K562 (cell line): ENCODE results near the gene AGPAT4. TPM values are rescaled to one million over a fixed set of nuclear protein-coding genes. Genes with fewer than 3 reads are reported as not detected.

Experiments used
- CBFB ChIP-seq: sonication (generic); formaldehyde crosslinking; IDR thresholded peaks from 2 replicates; pipeline ENCODE4 v1.4.0; 2020; ENCODE audit warnings: mild to moderate bottlenecking, missing genetic modification reagents
- CBX8 ChIP-seq: fragments of 200-600 bp; sonication (generic); IDR thresholded peaks from 2 replicates; pipeline ENCODE4 v1.6.1; 2012; ENCODE audit warnings: borderline replicate concordance, mixed run types, low read depth, mild to moderate bottlenecking, moderate library complexity, mixed read lengths, low read length, control low read depth, inconsistent platforms; ENCODE audit not compliant: poor library complexity, severe bottlenecking; ENCODE audit errors: extremely low read depth
- CEBPG ChIP-seq, 3 experiments: fragments of 200-800 bp in 1 of 3; sonication (Bioruptor generic) in 1 of 3; sonication (generic) in 1 of 3; formaldehyde crosslinking in 1 of 3; IDR thresholded peaks in 2 of 3; conservative IDR thresholded peaks in 1 of 3; 2 replicates each; pipeline versions ENCODE4 v1.6.1 to v1.8.0; 2016 to 2022; ENCODE audit warnings: missing compliant biosample characterization in 2 of 3, missing genetic modification characterization in 2 of 3, mild to moderate bottlenecking in 1 of 3, missing genetic modification reagents in 1 of 3
- GABPA ChIP-seq: fragments of 200-800 bp; sonication (Bioruptor generic); conservative IDR thresholded peaks from 2 replicates; pipeline ENCODE4 v1.6.1; 2016; ENCODE audit warnings: low read depth, missing genetic modification characterization, missing compliant biosample characterization
- GTF2A2 ChIP-seq: IDR thresholded peaks from 2 replicates; pipeline ENCODE4 v1.6.1; 2016; ENCODE audit warnings: mild to moderate bottlenecking, missing genetic modification characterization, missing compliant biosample characterization
- PURB ChIP-seq: sonication (generic); formaldehyde crosslinking; IDR thresholded peaks from 2 replicates; pipeline ENCODE4 v1.9.0; 2021; ENCODE audit warnings: low read depth, mild to moderate bottlenecking, missing genetic modification reagents
- RHOXF2B ChIP-seq: fragments of 250-450 bp; sonication (Bioruptor Pico); conservative IDR thresholded peaks from 2 replicates; pipeline ENCODE4 v1.5.1; 2021
- SRSF9 ChIP-seq: fragments of 200-400 bp; formaldehyde crosslinking; IDR thresholded peaks from 2 replicates; pipeline ENCODE4 v1.6.1; 2017; ENCODE audit warnings: low read depth, low read length, borderline replicate concordance
- TBL1XR1 ChIP-seq, 2 experiments: IDR thresholded peaks; 2 replicates each; pipeline ENCODE4 v1.6.1; 2012; ENCODE audit warnings: improper control_type of control experiment in 2 of 2, low read length in 2 of 2, mild to moderate bottlenecking in 1 of 2
- ZFPM2 ChIP-seq: fragments of 250-450 bp; sonication (Bioruptor Pico); IDR thresholded peaks from 2 replicates; pipeline ENCODE4 v1.5.1; 2022; ENCODE audit warnings: mild to moderate bottlenecking
- ZKSCAN3 ChIP-seq: fragments of 250-450 bp; sonication (Bioruptor Pico); IDR thresholded peaks from 2 replicates; pipeline ENCODE4 v1.4.0; 2020
- ZNF121 ChIP-seq: sonication (generic); formaldehyde crosslinking; conservative IDR thresholded peaks from 2 replicates; pipeline ENCODE4 v1.8.0; 2022; ENCODE audit warnings: missing genetic modification reagents
- ZNF124 ChIP-seq: sonication (generic); formaldehyde crosslinking; IDR thresholded peaks from 2 replicates; pipeline ENCODE4 v1.8.1; 2022; ENCODE audit warnings: missing genetic modification reagents
- ZNF277 ChIP-seq: fragments of 250-450 bp; sonication (Bioruptor Pico); IDR thresholded peaks from 2 replicates; pipeline ENCODE4 v1.8.0; 2022; ENCODE audit warnings: inconsistent platforms, mild to moderate bottlenecking, moderate library complexity, borderline replicate concordance
- ZNF280A ChIP-seq: fragments of 450-650 bp; IDR thresholded peaks from 2 replicates; pipeline ENCODE4 v1.6.1; 2018; ENCODE audit warnings: mild to moderate bottlenecking, low read depth; ENCODE audit not compliant: partially characterized antibody
- ZNF311 ChIP-seq: fragments of 250-450 bp; sonication (Bioruptor Pico); IDR thresholded peaks from 2 replicates; pipeline ENCODE4 v1.4.0; 2020; ENCODE audit warnings: mild to moderate bottlenecking, moderate library complexity
- polyA plus RNA-seq, 8 experiments: library from polyadenylated mRNA; depleted of rRNA in 4 of 8; stranded (reverse) in 5 of 8; unstranded in 3 of 8; fragments of >200 nt; fragmentation: Nextera tagmentation in 2 of 8; fragmentation: Illumina TruSeq in 1 of 8; extraction: Ambion mirVana in 2 of 8; extraction: Trizol in 1 of 8; gene quantifications; 2 replicates each; pipeline versions ENCODE4 v1.2.1 to v1.2.3, GENCODE V29; 2011 to 2014; ENCODE audit warnings: inconsistent platforms in 1 of 8, missing spikeins in 1 of 8
- total RNA-seq, 7 experiments: library from RNA; depleted of rRNA in 6 of 7; stranded (reverse); fragments of >200 nt in 6 of 7; fragmentation: Illumina TruSeq in 2 of 7; extraction: Trizol in 2 of 7; gene quantifications; 2 replicates each; pipeline versions ENCODE4 v1.2.1 to v1.2.3, GENCODE V29; 2011 to 2021; ENCODE audit warnings: low replicate concordance in 1 of 7
- TF ChIP-seq, protein P1 (sequence below): fragments of 250-450 bp; sonication (Bioruptor Pico); IDR thresholded peaks from 2 replicates; pipeline ENCODE4 v1.8.0; 2022; ENCODE audit warnings: inconsistent platforms
- TF ChIP-seq, protein P2 (sequence below): fragments of 250-450 bp; sonication (Bioruptor Pico); IDR thresholded peaks from 2 replicates; pipeline ENCODE4 v1.9.0; 2021; ENCODE audit warnings: mild to moderate bottlenecking
- TF ChIP-seq, protein P3 (sequence below): fragments of 250-450 bp; sonication (Bioruptor Pico); IDR thresholded peaks from 2 replicates; pipeline ENCODE4 v1.5.0; 2020; ENCODE audit warnings: mild to moderate bottlenecking

The AGPAT4 gene
- total and polyA plus RNA-seq, 9 of the 15 experiments (the other 6 are each of a cell fraction or from before 2014, with no cell fraction given) = 2.2 to 15.0 (median 5.7) TPM

DNA sequence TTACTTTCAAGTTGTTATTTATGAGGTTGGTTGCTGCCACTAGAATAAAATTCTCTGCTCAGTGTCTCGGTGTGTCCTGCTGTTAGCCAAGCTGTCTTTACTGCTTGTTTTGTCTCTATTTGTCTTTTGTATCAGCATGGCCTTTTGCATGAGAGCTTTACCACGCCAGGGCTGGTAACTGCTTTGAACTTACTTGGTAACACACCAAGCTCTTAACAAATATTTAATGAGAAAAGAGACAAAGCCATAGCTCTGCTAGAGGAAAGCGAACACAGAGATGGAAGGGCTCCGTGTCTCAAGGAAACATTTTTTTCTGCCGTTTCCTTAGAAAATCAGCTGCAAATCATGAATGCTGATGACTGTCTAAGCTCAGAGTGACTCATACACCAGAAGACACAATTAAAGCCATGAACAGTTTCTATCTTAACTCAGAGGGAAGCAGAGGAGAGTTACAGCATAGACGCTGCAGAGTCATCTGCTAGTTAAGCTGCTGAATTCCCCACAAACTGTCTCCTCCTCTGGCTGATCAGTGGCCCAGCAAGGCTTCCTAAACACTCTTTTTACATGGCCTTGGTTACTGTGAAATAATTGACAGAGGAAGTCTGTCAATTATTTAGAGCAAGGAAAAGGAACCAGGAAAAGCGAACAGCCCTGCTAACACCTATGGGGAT, 44.8 kb downstream of the AGPAT4 start (continued):
- TF ChIP-seq TBL1XR1 (IDR thresholded peaks at IDR 0.05; ENCODE audit: low read length in 2 of 2) (0 out of 4 replicates have a peak, but pooled peaks of 1 of the 2 experiments have one; percentile 50), ZNF124 (CRISPR knock-in tag) (no peak), ZNF277 (CRISPR knock-in tag) (no peak), GABPA (tag) (no peak), ZNF280A (no peak), ZFPM2 (CRISPR knock-in tag) (no peak), CBFB (CRISPR knock-in tag) (no peak), ZNF121 (no peak), CBX8 (no peak), SRSF9 (no peak), ZNF311 (CRISPR knock-in tag) (no peak), CEBPG (CRISPR knock-in tag; IDR thresholded peaks at IDR 0.05) (peak; percentile 38; the same call in 1 of the 2 replicates), CEBPG (tag; conservative IDR thresholded peaks at IDR 0.05 in 1 of 2, IDR thresholded peaks at IDR 0.05 in 1 of 2) (no peak; a peak in 1 of 4 replicates), GTF2A2 (tag) (no peak), PURB (CRISPR knock-in tag) (no peak), ZKSCAN3 (CRISPR knock-in tag) (no peak), RHOXF2B (CRISPR knock-in tag) (no peak; the same call in 1 of the 2 replicates)
- TF ChIP-seq, protein P1, sequence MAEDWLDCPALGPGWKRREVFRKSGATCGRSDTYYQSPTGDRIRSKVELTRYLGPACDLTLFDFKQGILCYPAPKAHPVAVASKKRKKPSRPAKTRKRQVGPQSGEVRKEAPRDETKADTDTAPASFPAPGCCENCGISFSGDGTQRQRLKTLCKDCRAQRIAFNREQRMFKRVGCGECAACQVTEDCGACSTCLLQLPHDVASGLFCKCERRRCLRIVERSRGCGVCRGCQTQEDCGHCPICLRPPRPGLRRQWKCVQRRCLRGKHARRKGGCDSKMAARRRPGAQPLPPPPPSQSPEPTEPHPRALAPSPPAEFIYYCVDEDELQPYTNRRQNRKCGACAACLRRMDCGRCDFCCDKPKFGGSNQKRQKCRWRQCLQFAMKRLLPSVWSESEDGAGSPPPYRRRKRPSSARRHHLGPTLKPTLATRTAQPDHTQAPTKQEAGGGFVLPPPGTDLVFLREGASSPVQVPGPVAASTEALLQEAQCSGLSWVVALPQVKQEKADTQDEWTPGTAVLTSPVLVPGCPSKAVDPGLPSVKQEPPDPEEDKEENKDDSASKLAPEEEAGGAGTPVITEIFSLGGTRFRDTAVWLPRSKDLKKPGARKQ (CRISPR knock-in tag) = peak; percentile 83; the same call in 1 of the 2 replicates
- TF ChIP-seq, protein P2, sequence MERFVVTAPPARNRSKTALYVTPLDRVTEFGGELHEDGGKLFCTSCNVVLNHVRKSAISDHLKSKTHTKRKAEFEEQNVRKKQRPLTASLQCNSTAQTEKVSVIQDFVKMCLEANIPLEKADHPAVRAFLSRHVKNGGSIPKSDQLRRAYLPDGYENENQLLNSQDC (CRISPR knock-in tag) = no peak
- TF ChIP-seq, protein P3, sequence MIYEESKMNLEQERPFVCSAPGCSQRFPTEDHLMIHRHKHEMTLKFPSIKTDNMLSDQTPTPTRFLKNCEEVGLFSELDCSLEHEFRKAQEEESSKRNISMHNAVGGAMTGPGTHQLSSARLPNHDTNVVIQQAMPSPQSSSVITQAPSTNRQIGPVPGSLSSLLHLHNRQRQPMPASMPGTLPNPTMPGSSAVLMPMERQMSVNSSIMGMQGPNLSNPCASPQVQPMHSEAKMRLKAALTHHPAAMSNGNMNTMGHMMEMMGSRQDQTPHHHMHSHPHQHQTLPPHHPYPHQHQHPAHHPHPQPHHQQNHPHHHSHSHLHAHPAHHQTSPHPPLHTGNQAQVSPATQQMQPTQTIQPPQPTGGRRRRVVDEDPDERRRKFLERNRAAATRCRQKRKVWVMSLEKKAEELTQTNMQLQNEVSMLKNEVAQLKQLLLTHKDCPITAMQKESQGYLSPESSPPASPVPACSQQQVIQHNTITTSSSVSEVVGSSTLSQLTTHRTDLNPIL (CRISPR knock-in tag) = no peak; the same call in 1 of the 2 replicates
